GM19043 (cell line): Measurements from ENCODE around the gene RIOK2.
"Not testable (repeated sequence)": the region's sequence is repeated elsewhere in the genome, so short reads cannot be mapped to it uniquely, and the experiment has no call there.

Experiments
- ATAC-seq: cut with Tn5 transposase; IDR thresholded peaks from one replicate; pipeline ENCODE4 v1.9.1; 2021; ENCODE audit warnings: low read depth; ENCODE audit not compliant: unreplicated experiment

RIOK2 gene

DNA sequence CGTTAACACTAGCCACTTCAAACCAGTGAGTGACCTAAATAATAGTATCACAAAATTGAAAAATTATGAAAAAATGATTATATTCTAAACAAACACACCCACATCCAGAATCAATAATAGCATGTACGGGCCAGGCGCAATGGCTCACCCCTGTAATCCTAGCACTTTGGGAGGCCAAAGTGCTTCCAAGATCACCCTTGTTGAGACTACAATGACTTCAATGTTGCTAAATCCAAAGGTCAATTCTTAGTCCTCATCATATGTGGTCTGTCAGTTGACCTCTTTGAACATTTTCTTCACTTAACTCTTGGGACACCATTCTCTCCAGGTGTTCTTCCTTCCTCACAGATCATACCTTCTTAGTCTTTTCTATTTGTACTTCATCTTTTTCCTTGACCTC, 11.3 kb downstream of the RIOK2 start:
- no peak for ATAC-seq

DNA sequence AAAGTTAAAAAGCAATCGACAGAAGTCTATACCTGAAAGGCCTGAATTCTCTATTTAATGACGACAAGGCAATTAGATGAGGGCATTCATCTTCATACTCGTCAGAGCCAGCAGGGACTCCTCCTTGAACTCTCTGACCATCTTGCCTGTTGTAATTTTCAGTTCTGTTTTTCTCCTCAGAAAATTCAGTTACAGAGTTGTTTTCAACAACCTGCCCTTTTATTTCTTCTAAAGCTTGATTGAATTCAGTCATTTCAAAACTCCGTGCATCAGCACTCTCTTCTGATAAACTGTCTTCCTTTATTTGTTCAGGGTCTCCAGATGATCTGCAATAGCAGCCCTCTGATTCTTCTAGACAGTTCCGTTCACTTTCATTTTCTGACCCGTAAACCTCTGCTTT, 15.6 kb downstream of the RIOK2 start:
- ATAC-seq, result peak; percentile 66

DNA sequence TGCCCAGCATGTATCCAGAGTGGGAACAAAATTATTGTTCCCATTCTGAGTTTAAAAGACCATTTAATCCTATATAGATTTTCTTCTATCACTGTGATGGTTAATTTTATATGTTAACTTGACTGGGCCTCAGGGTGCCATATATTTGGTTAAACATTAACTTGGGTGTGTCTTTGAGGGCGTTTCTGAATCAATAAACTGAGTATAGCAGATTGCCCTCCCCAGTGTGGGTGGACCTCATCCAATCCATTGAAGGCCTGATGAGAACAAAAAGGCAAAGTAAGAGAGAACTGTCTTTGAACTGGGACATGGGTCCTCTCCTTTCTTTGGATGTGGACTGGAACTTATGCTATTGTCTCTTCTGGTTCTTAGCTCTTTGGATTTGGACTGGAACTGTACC, 17.3 kb downstream of the RIOK2 start:
- ATAC-seq, result no peak

DNA sequence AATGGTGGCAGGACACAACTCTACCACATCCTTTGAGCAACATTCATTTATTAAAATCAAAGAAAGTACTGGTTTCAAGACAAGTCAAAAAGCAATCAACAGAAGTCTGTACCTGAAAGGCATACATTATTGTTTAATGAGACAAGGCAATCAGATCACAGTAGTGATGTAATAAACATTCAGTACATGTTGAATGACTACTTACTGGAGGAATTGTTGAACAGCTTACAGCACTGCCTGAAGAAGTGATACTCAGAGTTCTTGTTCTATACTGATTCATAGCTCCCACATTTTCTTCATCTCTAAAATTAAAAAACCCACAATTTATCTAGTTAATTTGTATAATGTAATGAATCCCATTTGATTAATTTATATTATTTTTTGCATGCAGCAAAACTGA, 18.2 kb downstream of the RIOK2 start:
- no peak for ATAC-seq

DNA sequence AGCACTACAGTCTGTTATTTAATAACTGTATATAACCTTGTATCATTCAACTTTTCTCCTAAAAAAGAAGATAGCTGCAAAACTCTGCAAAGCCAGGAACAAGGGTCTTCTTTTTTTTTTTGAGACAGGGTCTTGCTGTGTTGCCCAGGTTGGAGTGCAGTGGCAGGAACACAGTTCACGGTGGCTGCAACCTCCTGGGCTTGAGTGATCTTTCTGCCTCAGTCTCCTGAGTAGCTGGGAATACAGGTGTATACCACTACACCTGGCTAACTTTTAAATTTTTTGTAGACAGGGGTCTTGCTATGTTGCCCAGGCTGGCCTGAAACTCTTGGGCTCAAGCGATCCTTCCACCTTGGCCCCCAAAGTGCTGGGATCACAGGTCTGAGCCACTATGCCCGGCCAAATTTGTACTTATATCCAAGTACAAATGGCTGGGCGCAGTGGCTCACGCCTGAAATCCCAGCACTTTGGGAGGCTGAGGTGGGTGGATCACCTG, 19.2 kb downstream of the RIOK2 start:
- ATAC-seq, result no peak

DNA sequence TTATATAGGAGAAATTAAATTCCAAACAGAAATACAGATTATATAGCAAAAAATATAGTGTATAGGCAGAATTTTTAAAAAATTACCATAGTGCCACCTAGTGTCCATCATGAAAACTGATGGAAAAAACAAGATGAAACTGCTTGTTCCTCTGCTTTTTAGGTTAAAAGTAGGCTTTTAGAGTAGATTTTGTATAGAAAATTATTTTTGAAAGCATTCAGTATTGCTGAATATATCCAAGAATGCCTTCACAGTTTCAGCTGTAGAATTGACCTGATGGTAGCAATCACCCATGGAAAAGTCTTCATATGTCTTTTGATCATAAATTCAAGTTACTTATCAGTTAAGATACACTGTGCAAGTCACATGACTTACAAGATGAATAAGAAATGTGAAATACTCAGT, 19.7 kb downstream of the RIOK2 start:
- no peak for ATAC-seq

DNA sequence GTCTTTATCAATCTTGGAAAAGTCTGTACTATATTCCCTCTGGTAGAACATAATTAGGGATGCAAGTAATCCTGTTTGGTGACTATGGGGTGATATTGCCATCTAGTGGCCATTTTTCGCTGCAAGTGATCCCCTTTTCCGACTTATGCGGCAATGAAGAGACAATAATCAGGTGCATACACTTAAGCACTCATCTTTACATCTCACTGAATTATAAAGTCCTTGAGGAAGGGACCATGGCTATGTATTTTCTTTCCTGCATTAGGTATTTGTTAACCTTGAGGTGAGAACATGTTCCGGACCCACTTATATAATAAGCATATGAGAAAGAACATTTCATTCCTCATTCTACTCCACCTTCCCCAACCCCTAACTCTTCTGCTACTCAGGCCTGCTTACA, 21.0 kb downstream of the RIOK2 start:
- no peak for ATAC-seq

DNA sequence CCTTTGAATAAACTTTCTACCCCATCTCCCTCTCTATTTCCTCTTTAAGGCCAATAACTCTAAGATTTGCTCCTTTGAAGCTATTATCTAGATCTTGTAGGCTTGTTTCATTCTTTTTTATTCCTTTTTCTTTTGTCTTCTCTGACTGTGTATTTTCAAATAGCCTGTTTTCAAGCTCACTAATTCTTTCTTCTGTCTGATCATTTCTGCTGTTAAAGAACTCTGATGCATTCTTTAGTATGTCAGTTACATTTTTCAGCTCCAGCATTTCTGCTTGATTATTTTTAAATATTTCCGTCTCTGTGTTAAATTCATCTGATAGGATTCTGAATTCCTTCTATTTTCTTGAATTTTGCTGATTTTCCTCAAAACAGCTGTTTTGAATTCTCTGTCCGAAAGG, 25.4 kb downstream of the RIOK2 start:
- ATAC-seq, result no peak

DNA sequence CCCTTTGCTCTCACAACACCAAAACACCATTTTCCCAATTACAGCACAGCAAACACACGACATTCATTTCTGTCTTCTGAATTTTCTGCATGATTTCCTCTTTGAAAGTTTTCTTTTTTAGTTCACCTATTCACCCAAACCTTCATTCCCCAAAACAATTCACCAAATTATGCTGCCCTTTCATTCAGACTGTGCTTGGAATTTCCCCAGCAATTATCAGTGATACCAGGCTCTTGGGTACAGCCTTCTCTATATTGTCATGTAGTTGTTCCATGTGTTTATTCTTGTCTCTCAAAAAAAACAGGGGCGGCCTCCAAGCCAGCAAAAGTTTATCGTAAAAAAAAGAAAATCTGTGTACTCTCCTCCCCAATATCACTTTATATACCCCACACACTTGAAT, 31.7 kb downstream of the RIOK2 start:
- no peak for ATAC-seq

DNA sequence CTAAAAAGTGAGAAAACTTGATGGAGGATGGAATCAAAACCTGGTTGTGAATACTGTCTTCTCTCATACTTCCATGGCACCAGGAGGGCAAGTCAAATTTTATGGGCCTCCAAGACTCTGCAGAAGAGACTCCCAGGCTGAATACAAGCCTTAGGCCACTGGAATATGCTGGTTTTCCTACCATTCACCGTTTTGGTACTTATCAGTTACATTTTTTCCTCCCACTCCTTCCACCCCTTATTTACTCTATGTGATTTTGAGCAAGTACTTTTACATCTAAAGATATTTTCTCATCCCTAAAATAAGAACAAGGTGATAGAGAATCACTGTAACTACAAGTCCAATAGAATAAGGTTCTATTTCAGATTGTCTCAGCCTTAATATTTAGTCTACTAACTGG, 32.6 kb downstream of the RIOK2 start:
- ATAC-seq, result no peak

DNA sequence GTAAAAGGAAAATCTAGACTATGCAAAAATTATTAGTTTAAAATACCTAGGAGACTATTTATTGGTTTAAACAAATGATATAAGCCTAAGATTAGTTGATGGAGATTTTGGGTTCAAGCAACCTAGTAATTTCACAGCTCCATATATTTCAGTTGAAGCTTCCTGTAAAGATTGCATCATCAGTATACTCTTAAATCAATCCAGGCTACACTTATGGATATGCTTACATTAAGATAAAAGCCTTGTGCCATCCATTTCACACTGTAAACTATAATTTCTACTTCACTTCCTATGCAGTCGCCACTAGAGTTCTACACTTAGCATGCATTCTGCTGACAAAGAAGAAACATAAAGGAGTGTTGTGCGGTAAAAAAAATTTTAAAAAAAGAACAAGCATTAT, 33.3 kb downstream of the RIOK2 start:
- ATAC-seq, result no peak

DNA sequence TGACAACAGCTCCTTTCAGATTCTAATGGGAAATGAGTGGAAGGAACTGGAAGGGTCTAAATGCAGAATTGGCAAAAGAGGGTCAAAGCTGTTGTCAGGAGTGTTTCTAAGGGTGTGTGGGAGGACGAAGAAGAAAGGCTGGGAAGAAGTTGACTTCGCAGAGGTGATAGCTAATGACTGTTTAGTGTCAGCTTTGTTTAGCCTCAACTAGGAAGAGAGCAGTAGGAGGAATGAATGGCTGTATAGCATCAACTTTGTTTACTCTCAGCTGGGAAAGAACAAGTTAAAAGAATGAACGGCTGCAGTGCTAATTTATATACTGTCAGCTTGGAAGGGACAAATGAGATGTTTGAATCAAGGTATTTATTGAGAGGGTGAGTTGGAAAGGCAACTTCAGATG, 34.8 kb downstream of the RIOK2 start:
- no peak for ATAC-seq

DNA sequence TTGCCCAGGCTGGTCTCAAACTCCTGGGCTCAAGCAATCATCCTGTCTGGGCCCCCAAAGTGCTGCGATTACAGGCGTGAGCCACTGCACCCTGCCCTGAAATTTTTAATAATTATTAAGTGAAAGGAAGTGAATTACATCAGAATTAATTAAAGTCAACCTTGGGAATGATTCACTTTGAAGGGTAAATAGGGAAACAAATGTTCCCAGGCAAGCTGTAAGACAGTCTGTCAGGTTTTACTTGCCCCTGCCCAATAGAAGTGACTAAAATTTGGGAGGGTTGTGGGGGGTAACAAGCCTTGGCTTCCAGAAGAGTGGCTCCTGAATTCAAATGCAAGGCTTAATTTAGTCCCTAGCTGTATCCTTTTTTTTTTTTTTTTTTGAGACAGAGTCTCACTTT, 39.3 kb downstream of the RIOK2 start:
- ATAC-seq, result no peak

DNA sequence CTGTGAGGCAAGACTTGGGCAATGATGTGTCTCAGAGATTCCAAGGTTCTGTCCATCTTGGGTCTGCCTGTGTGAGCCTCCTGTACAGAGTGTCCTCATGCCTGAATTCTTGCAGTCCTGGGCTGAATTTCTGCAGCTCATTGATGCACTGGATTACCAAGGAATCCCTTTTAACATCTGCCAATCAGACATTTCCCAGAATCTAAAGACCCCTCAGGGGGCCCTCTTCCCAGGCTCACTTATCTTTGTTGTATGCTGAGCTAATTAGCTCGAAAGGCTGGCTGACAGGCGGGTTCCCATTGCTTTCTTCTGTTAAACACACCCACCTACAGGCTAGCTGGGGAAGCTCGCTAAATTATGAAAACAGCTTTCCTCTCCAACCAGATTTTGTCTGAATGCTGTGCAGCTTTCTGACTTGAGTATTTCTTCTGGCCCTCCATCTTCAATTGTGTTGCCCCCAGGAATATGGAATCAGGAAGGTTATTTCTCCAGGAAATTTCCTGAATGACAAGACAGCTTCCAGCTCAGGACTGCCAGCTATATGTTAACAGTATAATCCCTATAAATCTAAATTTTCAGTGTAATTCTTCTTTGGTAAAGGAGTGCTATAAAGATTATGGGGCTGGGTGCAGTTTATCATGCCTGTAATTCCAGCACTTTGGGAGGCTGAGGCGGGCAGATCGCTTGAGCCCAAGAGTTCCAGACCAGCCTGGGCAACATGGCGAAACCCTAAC, 40.4 kb downstream of the RIOK2 start, which contains the start of gene LIX1:
LIX1 (minus strand) TSS at position 91 of the 734 bp plus-strand sequence; CDS start at position 56, 35 bp downstream.
- peak; percentile 91 for ATAC-seq

DNA sequence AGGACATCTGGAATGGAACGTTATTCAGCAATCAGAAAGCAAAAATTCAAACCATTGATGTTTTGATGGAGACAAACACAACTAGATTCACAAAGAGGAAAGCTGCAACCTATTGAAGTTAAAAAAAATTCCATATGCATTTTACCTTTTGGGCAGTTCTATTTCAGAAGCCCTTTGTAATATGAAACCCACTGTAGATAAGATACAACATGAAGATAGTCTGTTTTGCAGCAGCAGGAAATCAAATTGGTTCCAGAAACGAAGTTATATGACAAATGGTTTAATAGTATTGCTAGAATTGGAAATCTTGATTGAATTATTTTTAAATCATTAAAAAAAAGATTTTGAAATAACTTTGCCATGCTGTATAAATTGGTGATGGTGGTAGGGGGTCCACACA, 41.5 kb downstream of the RIOK2 start:
- ATAC-seq, result no peak

DNA sequence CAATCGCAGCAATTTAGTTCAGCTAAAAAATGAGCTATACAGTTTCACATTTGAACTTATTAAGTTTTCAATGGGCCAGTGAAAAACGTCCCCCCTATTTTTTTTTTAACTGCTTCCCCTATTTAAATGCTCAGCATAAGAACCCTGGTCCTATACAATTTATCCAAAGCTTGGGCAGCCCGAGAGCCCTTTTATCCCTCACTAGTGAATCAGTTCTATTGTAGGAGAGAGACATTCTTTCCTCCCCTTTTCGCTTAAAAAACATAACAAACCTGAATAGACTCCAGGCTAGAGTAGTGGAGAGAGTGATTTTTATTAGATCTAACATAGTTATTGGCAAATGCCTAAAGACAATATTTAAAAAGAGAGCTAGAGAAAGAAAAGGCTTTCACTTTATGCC, 42.0 kb downstream of the RIOK2 start:
- ATAC-seq, result no peak

DNA sequence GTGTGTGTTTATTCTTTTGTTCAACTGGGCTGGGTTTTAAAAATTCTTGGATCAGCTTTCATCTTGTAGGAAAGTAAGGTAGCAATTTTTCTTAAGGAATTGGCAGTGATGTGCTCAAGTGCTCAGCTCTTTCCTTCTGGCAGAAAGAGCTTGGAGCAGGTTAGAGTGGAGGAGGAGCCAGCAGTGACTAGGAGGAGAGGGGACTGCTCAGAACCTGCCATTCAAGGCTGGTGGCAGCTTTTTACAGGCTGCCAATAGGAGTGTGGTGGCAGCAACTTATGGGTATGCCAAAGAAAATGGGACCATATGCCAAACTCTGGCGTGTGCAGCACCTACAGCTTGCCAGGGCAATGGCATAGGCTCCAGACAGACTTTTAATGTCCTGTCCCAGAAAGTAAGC, 42.8 kb downstream of the RIOK2 start:
- ATAC-seq, result not testable (repeated sequence)

DNA sequence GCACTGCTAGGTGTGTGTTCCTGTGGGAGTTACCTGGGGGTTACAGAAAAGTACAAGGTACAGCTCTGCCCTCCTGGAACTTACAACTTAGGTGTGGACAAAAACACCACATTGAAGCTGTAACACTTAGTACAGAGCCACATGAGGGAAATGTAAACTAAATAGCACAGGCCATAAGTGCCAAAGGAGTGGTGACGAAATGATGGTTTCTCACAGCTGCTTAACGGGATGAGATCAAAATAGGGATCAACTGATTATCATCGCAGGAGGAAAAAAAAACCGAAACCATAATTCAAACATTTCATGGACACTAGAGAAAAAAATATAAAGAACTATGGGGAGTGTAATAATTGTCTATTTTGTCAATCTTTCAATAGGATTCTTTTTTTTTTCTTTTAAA, 46.6 kb downstream of the RIOK2 start:
- ATAC-seq, result no peak

DNA sequence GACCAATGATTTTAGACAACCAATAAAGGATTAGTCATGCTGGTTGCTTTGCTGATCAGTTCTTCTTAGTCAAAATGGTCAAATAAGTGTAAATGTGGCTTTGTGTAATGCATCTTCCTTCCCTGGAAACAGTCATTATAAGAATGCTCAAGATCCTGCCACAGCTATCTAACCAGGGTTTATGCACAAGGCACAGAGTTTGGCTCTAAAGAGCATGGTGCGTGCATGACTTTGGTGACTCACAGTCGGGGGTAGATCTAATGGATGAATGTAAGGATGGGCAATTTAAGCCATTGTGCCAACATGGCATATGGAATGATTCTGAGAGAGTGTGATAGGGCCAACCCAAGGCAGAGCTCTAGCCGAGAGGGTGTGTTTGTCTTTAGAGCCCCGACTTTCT, 47.2 kb downstream of the RIOK2 start:
- ATAC-seq, result no peak

DNA sequence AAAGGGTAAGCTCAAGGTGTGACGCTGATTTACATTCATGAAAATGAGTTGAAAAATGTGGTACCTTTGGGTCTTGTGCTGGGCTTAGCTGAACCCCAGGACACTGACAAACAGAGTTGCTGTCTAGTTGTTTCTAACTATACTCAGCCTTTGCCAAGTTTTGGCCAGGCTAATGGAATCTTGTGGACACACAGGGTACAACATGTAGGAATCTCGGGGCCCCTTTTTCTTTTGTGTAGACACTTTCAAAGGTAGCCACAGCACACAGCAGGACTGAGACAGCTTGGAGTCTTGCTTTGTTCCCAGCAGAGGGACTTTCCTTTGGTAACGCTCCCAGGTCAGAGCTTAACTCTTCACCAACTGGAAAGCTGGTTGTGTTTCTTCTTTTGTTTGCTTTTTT, 48.4 kb downstream of the RIOK2 start:
- no peak for ATAC-seq

DNA sequence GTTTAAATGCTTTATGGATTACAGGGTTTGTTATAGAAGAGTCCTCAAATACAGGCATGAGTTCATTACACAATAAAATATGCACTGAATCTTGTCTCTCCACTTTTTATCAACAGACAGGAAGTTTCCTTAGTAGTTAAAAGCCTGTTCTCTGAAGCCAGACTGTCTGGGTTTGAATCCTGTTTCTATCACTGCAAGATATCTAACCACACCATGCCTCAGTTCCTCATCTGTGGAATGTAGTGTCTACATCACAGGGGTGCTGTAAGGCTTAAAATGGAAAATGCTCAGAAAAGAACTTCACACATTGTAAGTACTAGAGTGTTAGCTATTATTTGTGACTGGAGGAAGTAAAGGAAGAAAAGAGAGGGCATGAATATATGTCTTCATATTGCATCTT, 49.9 kb downstream of the RIOK2 start:
- ATAC-seq, result no peak

DNA sequence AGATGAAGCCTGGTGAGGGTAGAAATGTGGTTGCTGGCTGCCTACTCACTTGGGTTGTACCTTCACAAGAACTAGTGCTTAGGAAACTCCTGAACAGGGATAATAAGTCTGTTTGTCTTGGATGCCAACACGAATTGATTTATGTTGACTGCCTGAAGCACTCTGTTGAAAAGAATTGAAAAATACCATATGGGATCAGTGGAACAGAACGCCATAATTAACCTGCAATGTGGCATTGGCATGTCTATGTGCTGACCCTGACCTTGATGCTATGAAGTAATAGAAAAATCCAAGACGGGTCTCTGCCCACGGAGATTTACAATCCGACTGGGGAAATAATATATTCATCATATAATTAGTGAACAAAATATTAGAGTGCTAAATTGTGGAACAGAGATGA, 51.1 kb downstream of the RIOK2 start:
- ATAC-seq, result no peak
